Measurements from ENCODE around the gene NF1. TPM values are rescaled to one million over a fixed set of nuclear protein-coding genes. Genes with fewer than 3 reads are reported as not detected.

Gene NF1
- total RNA-seq, 1 donor from 2014 or later, result 69.9 TPM

- no peak overlapping the region for H3K4me3 Mint-ChIP-seq
- peaks cover 7% of the 10 kb centered on the region for H3K36me3 Mint-ChIP-seq
- no peaks in the 10 kb centered on the region for H3K27me3 Mint-ChIP-seq
- H3K9me3 Mint-ChIP-seq, result no peaks in the 10 kb centered on the region
- no peak for DNase-seq (ENCODE audit: extremely low spot score, unreplicated experiment)
- no peak overlapping the region for H3K27ac Mint-ChIP-seq
- H3K4me1 Mint-ChIP-seq (ENCODE audit: unreplicated experiment), result peaks cover 5% of the 10 kb centered on the region
- no peak for TF ChIP-seq CTCF (conservative IDR thresholded peaks at IDR 0.05)
Observed at GRCh38 chr17:31321966-31322365, 227.2 kb downstream of the NF1 start.

- Mint-ChIP-seq H3K36me3 (peaks cover 17% of the 10 kb centered on the region), H3K9me3 (no peaks in the 10 kb centered on the region), H3K27ac (no peak overlapping the region), H3K4me1 (ENCODE audit: unreplicated experiment) (no peaks in the 10 kb centered on the region), H3K4me3 (no peak overlapping the region), H3K27me3 (no peaks in the 10 kb centered on the region)
- TF ChIP-seq CTCF (conservative IDR thresholded peaks at IDR 0.05), result no peak
- no peak for DNase-seq (ENCODE audit: extremely low spot score, unreplicated experiment)
Observed at GRCh38 chr17:31323551-31323950, 228.8 kb downstream of the NF1 start.

- no peak overlapping the region for H3K4me3 Mint-ChIP-seq
- H3K4me1 Mint-ChIP-seq (ENCODE audit: unreplicated experiment), result no peaks in the 10 kb centered on the region
- no peak overlapping the region for H3K27ac Mint-ChIP-seq
- no peak for TF ChIP-seq CTCF (conservative IDR thresholded peaks at IDR 0.05)
- H3K36me3 Mint-ChIP-seq, result peaks cover 20% of the 10 kb centered on the region
- no peaks in the 10 kb centered on the region for H3K27me3 Mint-ChIP-seq
- no peaks in the 10 kb centered on the region for H3K9me3 Mint-ChIP-seq
- no peak for DNase-seq (ENCODE audit: extremely low spot score, unreplicated experiment)
Observed at GRCh38 chr17:31327534-31328159, 232.9 kb downstream of the NF1 start.

GRCh38 chr17:31328160-31328535 is 233.4 kb downstream of the NF1 start:
- Mint-ChIP-seq H3K27me3 (no peaks in the 10 kb centered on the region), H3K36me3 (peaks cover 20% of the 10 kb centered on the region), H3K9me3 (no peaks in the 10 kb centered on the region), H3K4me1 (ENCODE audit: unreplicated experiment) (no peaks in the 10 kb centered on the region), H3K27ac (no peak overlapping the region), H3K4me3 (no peak overlapping the region)
- DNase-seq (ENCODE audit: extremely low spot score, unreplicated experiment), result no peak
- TF ChIP-seq CTCF (conservative IDR thresholded peaks at IDR 0.05), result no peak

- H3K27me3 Mint-ChIP-seq, result no peaks in the 10 kb centered on the region
- TF ChIP-seq CTCF (conservative IDR thresholded peaks at IDR 0.05), result no peak
- H3K36me3 Mint-ChIP-seq, result peaks cover 16% of the 10 kb centered on the region
- peak overlapping the region; percentile 38 for H3K27ac Mint-ChIP-seq
- no peaks in the 10 kb centered on the region for H3K4me1 Mint-ChIP-seq (ENCODE audit: unreplicated experiment)
- H3K4me3 Mint-ChIP-seq, result no peak overlapping the region
- DNase-seq (ENCODE audit: extremely low spot score, unreplicated experiment), result no peak
- no peaks in the 10 kb centered on the region for H3K9me3 Mint-ChIP-seq
Observed at GRCh38 chr17:31329221-31329620, 234.4 kb downstream of the NF1 start.

All from type B pancreatic cell (in vitro differentiated cells).